ENCODE results near the gene ADAMTS15.

ADAMTS15 gene

DNA sequence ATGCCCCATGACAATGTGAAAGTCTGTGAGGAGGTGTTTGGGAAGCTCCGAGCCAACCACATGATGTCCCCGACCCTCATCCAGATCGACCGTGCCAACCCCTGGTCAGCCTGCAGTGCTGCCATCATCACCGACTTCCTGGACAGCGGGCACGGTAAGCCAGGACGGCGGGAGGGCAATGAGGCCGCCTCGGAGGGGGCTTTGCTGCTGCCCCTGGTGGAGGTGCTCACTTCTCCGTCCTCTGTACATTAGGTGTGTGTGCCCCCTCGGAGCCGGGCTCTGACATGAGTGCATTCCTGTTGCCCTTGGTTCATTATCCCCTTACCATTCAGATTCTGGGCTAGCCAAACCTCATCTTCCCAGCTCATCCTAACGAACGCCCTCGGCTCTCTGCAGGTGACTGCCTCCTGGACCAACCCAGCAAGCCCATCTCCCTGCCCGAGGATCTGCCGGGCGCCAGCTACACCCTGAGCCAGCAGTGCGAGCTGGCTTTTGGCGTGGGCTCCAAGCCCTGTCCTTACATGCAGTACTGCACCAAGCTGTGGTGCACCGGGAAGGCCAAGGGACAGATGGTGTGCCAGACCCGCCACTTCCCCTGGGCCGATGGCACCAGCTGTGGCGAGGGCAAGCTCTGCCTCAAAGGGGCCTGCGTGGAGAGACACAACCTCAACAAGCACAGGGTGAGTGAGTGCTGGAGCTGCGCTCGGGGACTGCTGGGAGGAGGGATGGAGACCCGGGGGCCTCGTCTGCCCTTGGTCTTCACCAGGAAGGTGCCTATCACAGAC, 13.8 kb downstream of the ADAMTS15 start:
- no peak for DNase-seq (ENCODE audit: low read depth)

DNA sequence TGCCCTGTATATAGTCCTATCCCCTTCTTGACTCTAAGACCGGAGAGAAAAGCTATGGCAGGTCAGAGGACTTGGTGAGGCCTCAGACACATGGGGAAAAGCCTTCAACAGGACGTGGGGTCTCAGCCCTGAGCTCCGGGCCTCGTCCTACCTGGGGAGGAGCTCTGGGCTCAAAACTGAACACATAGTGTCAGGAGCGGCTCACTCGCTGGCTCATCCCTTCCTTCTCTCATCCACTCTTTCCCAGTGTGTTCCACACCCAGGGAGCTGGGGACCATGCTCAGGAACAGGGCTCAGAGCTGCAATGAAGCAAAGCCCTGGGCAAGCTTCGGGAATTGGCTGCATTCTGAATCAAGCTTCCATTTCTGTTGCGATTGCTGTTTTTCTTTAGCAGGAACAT, 14.5 kb downstream of the ADAMTS15 start:
- DNase-seq (ENCODE audit: low read depth): no peak

DNA sequence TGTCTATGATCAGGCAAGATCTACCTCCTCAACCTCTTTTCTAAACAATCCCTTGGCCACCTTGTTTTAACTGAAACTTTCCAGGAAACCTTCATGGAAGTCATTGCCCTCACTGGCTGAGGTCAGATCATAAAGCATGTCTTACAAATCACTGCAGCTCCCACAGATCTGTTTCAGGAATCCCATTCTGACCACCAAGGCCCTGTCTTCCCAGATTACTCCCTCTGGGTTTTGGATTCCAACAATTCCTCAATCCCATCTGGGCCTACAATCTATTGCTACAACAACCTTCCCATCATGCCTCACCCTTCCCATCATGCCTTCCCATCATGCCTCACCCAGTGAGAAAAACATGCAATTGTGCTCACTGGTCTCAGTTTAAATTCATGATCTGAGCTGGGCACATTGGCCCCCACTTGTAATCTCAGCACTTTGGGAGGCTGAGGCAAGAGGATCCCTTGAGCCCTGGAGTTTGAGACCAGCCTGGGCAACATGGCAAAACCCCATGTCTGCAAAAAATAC, 15.9 kb downstream of the ADAMTS15 start:
- no peak for DNase-seq (ENCODE audit: low read depth)

DNA sequence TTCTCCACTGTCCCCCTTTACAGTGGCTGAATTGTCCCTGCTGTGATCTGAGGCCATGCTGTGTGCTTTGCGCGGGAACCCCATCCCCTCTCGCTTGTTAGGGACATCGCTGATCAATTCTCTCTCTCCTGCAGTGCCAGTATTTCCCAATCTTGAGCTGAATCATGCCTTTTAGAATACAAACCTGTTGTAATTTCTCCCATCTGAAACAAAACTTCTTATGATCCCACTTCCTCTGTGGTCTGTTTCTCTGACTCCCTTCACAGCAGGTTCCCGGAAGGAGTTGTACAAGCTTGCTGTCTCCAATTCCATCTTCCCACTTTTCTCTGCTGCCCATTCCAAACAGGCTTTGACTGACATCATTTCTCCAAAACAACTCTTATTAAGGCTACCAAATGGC, 16.8 kb downstream of the ADAMTS15 start:
- DNase-seq (ENCODE audit: low read depth): no peak

DNA sequence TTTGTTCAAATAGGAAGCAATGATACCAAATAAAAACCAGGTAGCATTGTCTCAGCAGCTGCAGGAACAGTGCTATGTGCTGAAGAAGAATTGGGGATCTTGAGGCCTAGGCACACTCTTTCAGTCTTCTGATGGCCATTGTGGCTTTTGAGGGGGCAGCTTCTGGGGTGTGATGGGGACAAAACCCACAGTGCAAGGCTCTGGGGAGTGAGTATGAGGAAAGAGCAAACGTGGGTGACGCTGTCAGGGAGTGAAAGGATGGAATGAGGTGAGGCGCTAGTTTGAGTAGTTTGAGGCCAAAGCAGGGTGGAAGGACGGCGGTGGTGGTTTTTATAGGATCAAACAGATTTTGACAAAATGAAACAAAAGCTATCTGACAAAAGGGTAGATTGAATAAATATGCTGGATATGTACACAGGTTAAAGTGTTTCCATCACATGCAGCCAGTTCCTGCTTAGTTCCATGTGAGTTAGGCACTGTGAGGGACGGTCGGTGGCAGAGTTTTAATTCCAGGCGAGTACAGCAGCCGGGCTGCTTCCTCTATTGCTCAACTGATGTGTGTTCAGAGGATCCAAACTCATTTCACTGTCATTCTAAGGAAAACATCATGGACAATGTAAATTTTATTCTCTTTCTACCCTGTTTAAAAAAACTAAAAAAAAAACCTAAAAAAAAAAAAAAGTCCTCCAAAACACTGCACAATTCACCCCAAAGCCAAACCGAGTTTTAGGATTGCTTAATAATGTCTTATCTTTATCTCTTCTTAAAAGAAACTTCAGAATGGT, 18.9 kb downstream of the ADAMTS15 start:
- no peak for DNase-seq (ENCODE audit: low read depth)

DNA sequence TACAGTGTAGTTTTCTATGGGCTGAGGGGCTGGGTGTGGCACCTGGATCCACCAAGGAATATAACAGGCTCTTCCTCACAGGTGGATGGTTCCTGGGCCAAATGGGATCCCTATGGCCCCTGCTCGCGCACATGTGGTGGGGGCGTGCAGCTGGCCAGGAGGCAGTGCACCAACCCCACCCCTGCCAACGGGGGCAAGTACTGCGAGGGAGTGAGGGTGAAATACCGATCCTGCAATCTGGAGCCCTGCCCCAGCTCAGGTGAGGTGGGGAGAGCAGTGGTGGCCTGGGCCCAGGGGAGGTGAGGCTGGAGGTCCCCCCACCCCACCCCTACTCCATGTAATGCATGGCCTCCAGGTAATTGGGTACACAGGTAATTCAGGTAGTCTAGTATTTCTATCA, 20.7 kb downstream of the ADAMTS15 start:
- no peak for DNase-seq (ENCODE audit: low read depth)

DNA sequence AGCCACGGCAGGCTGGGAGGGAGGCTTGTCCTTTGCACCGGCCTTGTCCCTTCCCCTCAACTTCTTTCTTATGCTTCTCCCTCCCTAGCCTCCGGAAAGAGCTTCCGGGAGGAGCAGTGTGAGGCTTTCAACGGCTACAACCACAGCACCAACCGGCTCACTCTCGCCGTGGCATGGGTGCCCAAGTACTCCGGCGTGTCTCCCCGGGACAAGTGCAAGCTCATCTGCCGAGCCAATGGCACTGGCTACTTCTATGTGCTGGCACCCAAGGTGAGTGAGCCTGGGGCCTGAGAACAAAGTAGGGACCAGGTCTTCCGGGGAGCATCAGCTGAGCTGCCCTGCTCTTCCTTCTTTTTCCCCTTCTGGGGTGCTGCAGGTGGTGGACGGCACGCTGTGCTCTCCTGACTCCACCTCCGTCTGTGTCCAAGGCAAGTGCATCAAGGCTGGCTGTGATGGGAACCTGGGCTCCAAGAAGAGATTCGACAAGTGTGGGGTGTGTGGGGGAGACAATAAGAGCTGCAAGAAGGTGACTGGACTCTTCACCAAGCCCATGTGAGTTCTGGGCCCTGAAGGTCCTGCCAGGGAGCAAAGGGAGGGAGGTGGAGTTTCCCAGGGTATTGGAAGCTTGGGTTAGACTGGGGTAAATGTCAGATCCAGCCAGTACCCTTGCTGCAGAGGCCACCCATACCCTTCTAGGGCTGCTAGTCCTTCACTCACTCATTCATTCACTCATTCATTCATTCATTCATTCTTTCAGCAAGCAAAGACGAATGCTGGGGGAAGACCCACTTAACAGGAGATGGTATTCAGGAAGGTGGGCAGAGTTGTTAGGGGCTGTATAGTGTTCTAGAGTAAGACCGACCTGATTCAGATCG, 22.6 kb downstream of the ADAMTS15 start:
- no peak for DNase-seq (ENCODE audit: low read depth)

DNA sequence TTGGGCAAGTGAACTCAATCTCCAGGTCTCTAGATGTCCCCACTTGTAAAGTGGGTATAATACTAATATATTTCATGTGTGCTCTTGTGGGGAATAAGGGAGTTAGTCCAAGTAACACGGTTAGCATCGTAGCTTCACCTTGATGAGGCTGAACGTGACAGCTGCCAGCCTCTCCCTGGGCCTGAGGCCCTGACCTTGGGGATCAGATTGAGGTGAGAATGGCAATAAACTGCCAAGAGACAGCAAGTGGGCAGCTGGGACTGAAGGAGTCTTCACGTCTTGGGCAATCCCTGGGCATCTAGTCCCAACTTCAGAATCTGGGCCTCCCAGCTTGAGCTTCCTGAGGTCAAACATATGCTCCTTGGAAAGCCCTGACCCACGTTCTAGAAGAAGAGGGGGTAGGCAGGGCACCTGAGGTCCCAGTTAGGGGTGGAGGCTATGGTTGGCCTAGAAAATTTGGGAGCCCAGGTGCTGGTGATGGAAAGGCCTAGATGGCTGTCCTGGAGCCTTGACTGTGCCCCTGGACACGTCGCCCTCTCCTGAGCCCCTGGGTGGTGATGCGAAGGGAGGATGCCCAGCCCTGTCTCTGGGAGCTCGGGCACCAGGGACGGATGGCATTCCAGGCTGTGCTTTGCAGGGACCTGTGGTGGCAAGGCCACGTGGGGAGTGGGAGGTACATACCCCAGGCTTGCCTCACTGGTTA, 23.4 kb downstream of the ADAMTS15 start:
- DNase-seq (ENCODE audit: low read depth): no peak

DNA sequence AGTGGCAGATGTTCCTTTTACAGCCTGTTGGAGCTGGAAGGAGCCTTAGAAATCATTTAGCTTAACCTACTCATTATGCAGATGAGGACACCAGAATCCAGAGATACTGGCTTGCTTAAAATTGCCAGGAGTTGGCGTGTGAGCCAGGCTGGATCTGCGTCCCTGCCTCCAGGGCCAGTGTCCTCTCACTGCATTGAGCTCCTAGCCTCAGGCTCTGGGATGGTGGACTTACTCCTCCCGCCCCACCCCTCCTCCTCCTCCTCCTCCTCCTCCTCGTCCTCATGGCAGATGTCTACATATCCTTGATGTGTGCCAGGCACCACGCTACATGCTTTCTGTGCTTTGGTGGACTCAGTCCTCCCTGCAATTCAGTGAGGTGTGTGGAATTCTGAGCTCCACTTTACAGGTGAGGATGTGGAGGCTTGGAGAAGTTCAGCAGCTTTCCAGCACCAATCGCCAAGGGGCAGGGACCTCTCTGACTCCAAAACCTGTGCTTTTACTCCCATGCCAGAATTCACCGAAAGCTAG, 24.1 kb downstream of the ADAMTS15 start:
- no peak for DNase-seq (ENCODE audit: low read depth)

DNA sequence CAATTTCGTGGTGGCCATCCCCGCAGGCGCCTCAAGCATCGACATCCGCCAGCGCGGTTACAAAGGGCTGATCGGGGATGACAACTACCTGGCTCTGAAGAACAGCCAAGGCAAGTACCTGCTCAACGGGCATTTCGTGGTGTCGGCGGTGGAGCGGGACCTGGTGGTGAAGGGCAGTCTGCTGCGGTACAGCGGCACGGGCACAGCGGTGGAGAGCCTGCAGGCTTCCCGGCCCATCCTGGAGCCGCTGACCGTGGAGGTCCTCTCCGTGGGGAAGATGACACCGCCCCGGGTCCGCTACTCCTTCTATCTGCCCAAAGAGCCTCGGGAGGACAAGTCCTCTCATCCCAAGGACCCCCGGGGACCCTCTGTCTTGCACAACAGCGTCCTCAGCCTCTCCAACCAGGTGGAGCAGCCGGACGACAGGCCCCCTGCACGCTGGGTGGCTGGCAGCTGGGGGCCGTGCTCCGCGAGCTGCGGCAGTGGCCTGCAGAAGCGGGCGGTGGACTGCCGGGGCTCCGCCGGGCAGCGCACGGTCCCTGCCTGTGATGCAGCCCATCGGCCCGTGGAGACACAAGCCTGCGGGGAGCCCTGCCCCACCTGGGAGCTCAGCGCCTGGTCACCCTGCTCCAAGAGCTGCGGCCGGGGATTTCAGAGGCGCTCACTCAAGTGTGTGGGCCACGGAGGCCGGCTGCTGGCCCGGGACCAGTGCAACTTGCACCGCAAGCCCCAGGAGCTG, 24.8 kb downstream of the ADAMTS15 start:
- DNase-seq (ENCODE audit: low read depth): no peak

DNA sequence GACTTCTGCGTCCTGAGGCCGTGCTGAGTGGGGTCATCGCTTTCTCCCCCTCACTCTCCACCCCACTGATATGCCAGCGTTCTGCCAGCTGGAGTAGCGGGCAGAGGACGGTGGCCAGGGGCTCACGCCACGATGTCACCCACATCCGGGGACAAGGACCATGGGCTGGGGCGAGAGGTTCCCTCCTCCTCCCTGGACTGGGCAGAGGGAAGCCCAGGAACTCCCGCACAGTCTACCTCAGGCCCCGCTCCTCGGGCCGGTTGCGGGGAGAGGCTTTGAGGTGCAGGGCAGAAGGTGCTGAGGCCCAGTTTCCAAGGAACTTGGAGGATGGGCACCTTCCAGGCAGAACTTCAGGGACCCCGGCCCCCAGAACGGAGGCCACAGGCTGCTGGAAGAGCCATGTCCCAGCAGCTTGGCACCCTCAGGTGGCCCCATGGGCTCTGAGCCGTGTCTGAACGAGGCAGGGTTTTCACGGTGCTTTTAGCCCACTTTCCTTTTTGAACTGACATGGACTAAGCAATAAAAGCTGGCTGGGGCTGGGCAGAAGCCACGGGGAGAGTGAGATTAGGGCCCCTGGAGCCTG, 25.4 kb downstream of the ADAMTS15 start:
- no peak for DNase-seq (ENCODE audit: low read depth)

DNA sequence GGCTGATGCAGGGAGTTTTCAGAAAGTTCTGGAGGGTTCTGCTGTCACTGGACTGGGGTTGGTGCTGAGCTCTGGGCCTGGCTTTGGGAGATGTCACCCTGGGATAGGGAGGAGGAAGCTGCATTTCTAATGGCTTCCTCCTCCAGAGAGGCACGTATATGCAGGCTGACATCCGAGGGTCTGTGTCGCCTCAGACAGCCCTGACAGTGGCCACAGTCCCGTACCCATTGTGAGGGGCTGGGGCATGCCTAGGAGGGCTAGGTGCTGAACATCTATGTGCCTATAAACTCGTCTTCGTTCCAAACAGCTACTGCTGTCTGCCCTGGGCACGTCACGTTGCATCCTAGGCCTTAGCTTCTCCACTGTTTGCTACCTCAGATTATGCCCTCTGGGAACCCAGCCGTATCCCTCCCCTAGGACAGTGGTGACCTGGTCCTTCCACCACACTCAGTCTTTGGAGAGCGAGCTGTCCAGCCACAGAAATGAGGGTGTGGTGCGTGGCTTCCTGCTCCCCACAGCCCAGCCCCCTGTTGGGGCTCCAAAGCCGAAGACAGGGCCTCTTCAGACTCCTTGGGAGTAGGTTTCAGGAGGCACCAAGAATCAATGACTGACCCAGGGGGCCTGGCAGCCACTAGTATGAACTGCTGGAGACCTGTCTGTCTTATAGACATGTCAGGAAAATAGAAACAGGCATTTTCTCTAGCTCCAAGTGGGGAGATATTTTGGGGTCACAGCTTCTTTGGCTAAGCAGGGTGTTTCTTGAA, 26.4 kb downstream of the ADAMTS15 start:
- no peak for DNase-seq (ENCODE audit: low read depth)

DNA sequence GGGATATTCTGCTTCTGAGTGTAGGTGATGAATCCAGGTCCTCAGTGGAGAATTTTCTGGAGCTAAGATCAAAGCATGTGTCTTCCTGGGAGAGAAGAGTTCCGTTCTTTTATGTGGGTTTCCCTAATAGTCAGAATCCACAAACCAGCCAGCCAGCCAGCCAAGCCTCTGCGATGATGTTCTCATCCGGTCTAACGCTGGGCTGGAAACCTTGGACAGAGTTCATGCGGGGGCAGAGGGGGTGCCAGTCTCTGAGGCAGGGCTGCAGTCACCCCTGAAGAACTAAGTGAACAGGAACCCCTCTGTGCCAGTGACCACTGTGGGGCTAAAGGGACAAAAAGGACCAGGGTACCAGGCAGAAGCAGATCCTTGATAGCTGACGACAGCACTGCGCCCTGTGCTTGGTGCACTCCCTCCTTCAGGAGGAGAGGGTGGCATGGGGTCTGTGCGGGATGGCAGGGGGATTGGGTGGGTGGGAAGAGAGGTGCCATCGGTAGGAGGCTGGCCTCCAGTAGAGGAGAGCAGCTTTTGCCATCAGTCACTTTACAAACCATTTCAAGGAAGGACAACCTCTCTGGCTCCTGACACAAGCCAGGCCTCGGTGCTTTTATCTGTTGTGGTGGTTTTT, 27.1 kb downstream of the ADAMTS15 start:
- no peak for DNase-seq (ENCODE audit: low read depth)

DNA sequence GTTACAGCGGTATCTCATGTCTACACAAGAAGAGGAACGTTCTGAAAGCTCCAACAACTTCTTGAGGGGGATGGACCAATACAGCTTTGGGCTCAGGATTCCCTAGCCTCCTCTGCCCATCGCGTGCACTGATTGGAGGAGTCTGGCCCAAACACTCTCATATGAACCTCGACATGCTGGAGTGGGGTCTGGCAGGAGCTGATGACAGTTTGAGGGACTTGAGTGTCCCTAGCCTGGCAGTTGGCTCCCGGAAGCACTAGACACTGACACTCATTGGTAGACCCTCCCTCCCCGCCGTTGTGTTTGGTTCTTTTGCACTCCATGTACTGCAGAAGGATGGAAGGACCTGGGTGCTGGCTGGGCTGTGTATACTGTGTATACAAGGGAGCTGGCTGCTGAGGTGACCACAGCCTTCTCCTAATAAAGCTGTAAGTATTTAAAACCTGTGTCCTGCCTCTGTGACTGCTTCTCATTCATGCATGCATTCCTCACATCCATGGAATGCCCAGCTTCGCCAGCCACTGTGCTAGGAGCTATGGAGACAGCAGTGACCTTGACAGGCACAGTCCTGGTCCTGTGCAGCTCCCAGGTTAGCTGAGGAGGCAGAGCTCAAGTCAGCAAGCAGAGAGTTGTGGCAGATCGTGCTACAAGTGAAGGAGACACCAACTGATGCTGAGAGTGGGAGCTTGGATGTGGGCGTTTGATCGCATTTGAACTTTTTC, 27.9 kb downstream of the ADAMTS15 start:
- no peak for DNase-seq (ENCODE audit: low read depth)

DNA sequence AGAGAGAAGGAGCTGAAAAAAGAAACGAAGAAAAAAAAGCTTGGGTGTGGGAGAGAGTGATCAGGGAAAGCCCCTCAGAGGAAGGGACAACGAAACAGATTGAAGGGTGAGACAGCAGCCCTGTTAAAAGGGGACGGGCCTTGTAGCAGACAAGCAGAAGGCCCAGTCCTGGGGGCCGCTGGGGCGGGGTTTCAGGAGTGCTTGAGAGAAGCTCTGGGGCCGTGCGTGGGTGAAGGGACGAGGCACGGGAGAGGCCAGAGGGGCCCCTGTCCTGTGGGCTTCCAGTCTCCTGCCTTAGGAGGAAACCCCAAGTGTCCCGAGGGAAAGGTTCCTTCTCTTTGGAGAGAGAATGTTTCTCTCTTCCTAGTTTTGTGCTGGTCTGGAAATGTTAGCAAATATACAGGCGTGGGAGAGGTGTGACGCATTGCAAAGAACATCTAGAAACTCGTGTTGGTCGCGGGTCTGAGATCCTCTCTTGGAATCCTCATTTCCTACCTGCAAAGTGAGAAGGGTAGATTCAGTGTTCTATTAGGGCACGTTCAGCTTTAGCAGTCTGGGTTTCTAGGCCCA, 28.6 kb downstream of the ADAMTS15 start:
- DNase-seq (ENCODE audit: low read depth): no peak

DNA sequence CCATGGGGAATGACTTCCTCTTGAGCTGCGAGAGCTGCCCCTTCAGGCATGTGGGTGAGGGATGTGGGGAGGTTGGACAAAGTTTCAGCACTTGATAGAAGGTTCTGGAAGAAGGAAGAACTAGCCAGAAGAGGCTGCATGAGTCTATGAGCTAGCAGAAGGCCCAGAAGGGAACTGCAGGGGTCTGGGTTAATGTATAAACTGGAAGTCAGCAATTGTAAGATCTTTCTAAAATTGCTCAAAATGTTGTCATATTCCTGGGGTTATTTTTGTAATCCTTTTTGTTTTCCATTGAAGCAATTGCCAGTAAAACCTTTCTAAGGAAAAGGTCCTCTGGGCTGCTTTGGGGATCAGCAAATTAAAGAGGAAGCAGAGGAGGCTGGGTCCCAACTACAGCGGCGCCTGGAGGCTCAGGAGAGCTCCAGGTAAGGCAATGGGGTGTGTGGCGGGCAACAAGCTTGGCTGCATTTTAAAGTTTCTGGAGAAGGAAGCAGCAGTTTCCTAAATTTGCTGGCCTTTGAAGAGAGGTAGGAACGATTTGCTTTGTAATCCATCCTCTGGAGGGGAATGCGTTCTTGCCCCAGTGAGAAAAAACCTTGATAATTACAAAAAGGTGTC, 29.2 kb downstream of the ADAMTS15 start:
- no peak for DNase-seq (ENCODE audit: low read depth)

DNA sequence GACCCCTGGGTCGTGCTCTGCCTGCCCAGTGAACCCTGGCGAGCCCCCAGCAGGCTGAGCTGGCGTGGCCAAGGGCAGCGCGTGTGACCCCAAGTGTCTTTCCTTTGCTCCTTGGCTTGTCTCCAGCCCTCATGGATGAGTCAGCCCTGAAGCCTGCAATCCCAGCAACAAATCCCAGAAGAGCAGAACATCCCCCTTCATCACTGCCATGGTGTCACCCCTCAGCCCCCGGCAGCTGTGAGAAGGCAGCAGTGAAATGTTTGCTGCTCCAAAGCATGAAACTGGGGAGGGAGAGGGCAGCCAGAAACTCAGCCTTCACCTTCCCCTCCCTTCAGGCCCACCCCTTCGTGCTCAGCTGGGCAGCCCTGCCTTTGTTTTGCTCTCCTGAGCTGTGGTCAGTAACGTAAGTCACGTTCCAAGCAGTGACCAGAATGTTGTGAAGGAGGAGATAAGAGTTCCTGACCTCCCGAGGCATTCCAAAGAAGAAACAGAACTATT, 29.8 kb downstream of the ADAMTS15 start:
- no peak for DNase-seq (ENCODE audit: low read depth)

Data from activated T-helper 1 cell treated with Interleukin-2 at 50 U/mL for 16 hours (primary cell).